Activated T-helper 1 cell treated with Interleukin-2 at 50 U/mL for 16 hours (primary cell): ENCODE data around the gene LRMDA.
"Not testable (repeated sequence)": the region's sequence is repeated elsewhere in the genome, so short reads cannot be mapped to it uniquely, and the experiment has no call there.

Experiments
- DNase-seq: peaks from one replicate; pipeline ENCODE4 v3.0.0-alpha.2; 2020; ENCODE audit warnings: low read depth

Gene LRMDA

DNA sequence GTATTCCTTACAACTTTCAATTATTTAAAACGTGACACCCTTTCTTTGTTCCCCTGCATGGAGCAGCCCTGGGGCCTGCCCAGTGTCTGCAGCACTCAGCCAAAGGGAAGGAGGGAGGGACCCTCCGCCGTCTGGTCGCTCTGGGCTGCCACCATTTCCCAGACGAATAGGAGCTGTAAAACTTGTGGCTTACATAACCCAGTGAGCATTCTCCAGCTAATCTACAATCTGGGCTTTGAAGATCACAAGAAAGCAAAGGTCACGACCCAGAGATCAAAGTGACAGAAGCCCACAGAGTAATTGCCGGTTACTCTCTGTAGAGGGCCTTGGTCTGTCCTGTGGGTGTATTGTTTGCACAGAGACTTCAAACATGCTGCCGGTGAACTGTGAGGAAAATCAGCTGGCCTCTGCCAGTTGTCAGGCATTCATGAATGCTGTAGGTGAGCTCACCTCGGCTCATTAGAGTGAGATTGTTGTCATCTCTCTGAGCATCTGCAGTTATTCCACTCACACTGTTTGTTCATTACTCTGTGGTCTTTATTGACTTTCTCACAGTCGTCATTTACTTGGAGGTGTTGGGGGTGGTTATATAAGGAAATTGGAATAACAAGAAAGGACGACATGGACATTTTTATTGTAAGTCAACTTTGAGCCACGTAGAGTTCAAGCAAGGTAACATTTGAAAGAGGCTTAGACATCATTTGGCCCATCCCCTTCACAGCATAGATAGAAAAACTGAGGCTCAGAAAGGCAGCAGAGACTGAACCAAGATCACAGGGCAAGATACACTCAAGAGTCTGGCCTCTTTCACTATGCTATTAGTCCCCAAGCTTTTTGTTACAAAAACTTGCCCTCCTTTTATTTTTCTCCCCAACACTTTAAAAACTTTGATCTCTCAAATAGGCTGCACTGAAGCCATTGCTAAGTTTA, 619.8 kb downstream of the LRMDA start:
- DNase-seq, result no peak

DNA sequence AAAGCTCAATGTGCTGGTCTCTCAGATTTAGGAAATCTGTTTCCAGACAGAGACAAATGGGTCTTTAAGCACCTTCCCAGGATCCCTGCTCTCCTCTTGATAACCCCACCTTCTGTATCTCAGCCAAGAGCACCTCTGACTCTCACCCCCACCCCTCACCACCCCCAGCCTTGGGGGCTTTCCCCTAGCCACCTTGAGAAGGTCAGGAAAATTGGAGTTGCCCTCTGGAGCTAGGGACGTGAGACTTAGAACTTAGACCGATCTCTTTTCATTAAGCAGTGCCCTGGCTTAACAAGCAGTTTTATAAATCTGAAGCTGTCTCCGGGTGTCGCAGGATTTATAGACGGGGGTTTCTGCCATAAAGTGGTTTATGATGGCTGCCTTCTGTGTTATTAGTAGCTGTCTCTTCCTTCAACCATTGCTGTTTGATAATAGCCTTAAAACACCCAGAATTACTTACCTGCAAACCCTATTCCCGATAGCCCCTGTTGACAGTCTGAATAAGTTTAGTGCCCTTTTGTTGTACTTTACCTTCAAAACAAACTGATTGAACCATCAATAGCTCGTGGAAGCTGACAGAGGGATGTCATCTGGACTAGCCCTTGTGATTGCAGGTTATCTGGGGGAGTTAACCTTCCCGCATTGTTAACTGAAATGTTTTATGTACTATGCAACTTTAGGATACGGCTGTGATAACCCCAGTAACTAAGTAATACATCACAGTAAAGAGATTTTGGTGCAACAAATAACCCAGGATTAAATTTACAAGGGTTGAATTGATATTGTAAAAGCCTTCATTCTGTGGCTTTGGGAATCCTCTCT, 621.5 kb downstream of the LRMDA start:
- DNase-seq, result no peak

DNA sequence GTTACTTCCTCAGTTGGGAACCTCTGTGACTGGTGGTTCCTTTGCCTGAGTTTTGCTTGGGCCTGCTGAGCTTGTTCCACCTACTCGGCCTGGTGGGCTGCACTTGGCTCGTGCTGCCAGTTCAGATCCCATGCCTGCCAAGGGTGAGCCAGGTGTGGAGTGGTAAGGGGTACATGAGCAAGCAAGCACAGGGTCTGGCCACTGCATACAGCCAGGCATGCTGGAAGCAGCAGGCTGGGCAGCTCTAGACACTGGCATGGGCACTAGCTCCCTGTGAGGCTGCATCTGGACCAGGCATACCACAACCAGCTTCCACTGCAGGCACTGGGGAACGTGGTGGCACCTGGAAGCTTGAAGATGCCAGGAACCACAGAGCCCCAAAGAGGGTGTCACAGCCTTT, 624.0 kb downstream of the LRMDA start:
- DNase-seq, result no peak

GRCh38 chr10:76055963-76056362, 624.5 kb downstream of the LRMDA start:
- no peak for DNase-seq

DNA sequence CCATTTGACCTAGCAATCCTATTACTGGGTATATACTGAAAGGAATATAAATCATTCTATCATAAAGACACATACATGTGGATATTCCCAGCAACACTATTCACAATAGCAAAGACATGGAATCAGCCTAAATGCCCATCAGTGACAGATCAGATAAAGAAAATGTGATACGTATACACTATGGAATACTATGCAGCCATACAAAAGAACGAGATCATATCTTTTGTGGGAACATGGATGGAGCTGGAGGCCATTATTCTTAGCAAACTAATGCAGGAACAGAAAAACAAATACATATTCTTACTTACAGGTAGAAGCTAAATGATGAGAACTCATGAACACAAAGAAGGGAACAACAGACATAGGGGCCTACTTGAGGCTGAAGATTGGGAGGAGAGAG, 629.6 kb downstream of the LRMDA start:
- not testable (repeated sequence) for DNase-seq

- DNase-seq, result no peak
Measured at GRCh38 chr10:76066457-76066856, 635.0 kb downstream of the LRMDA start.

GRCh38 chr10:76067447-76067846, 636.0 kb downstream of the LRMDA start:
- DNase-seq, result no peak

GRCh38 chr10:76068856-76069255, 637.4 kb downstream of the LRMDA start:
- DNase-seq, result no peak

- no peak for DNase-seq
Measured at GRCh38 chr10:76070916-76071315, 639.5 kb downstream of the LRMDA start.

DNA sequence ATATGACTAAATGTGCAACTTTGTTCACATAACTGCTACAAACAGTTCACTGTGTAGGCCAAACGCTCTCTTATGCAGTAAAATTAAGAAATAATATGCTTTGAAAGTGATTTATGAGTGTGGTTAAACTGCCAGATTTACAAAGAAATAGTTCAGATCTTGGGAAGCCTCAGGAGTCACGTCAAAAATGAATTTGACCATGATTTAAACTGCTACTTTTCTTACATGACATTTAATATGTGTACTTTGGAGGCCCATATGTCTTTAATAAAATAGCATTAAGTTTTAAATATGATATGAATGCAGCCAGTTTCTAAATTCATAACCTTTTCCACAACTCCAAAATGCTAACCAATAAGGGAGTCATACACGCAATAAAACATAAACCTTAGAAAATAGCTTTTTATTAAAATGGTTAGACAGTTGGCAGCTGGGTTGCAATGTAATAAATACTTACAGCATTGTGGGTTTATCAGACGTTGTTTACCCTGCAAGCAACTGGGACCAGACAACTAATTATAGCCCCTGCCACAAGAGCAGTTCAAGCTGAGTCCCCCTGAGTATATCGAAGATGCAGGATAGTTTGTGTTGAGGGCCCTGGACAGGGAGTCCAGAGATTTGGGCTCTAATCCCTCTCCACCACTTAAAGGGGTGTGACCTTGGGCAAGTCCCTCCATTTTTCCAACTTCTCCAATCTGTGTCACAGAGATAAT, 640.4 kb downstream of the LRMDA start:
- DNase-seq, result no peak

DNA sequence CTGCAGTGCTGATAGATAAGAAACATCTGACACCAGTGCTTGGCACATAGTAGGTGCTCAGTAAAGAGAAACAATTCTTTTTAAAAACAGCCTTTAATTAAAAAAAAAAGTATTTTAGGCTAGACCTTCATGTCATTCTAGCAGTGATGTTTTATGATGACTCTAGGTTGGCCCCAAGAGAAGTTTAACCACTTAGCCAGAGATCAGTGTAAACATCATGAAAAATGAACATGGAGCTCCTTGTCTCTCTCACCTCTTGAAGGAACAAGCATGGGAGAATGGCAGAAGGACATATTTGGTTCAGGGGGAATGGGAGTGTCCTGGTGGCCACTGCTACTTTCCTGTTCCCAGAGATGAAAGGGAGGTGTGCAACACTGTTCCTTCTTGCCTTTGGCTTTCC, 641.0 kb downstream of the LRMDA start:
- no peak for DNase-seq

- no peak for DNase-seq
Measured at GRCh38 chr10:76073524-76073923, 642.1 kb downstream of the LRMDA start.

- no peak for DNase-seq
Measured at GRCh38 chr10:76074659-76075058, 643.2 kb downstream of the LRMDA start.

DNA sequence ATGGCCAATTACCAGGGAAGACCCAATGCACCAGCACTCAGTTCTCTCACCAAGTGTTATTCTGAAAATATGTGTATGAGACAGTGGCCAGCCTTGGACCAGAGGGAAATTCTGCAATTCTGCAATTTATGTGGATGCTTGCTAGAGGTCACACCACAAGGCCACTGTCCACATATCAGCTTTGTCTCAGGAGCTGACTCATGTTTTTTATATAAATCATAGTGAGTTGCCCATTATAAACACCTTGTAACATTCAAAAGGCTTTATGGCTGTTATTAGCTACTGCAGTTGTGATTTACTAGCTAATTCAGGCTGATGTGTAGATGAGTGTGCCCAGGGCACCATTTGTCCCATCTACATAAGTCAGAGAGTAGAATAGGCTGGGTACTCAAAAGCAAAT, 649.0 kb downstream of the LRMDA start:
- DNase-seq, result no peak

DNA sequence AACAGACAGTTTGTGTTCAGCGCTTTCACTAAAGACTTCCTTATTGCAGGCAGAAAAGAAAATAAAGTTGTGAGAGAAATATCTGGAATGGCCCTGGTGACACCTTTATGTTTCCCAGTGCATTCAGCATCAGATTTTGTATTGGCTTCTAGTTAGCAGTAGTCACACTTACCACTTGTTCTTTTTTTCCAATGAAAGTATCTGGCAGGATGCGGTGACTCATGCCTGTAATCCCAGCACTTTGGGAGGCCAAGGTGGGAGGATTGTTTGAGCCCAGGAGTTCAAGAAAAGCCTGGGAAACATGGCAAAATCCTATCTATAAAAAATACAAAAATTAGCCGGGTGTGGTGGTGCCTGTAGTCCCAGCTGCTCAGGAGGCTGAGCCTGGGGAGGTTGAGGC, 649.6 kb downstream of the LRMDA start:
- DNase-seq, result no peak

DNA sequence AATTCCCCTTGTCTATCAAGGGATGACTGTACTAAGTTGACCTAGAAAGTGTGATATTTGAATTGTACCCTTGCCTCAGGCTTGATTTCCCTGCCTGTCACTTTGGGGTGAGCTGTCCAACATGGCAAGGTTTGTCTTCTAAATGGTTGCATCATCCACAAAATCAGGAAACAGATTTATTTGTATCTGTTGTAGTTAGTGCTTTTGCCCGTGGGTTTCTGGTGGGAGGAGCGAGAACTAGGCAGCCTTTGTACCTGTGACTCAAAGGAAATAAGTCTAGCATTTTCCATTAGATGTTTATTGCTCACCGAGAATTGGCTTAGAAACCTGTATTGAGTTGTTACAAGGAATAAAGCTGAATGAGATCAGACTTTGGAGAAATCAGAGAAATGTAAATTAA, 650.8 kb downstream of the LRMDA start:
- no peak for DNase-seq

DNA sequence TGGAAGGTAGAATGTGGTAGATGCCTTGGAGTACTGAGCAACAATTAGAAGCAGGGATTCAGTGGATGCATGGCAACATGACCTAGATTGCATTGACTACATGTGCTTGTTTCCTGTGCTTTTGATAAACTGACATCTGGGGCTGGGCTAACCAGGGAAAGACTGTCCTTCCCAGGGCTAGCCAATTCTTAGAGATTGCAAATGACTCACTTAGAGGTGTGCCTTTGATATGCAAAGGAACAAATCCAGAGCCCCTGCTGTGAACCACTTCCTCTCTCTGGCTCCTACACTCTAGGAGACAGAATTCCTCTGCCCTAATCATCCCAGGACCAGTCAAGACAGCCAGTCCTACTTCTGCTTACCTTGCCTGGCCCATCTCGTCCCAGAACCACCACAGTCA, 651.5 kb downstream of the LRMDA start:
- DNase-seq, result no peak

DNA sequence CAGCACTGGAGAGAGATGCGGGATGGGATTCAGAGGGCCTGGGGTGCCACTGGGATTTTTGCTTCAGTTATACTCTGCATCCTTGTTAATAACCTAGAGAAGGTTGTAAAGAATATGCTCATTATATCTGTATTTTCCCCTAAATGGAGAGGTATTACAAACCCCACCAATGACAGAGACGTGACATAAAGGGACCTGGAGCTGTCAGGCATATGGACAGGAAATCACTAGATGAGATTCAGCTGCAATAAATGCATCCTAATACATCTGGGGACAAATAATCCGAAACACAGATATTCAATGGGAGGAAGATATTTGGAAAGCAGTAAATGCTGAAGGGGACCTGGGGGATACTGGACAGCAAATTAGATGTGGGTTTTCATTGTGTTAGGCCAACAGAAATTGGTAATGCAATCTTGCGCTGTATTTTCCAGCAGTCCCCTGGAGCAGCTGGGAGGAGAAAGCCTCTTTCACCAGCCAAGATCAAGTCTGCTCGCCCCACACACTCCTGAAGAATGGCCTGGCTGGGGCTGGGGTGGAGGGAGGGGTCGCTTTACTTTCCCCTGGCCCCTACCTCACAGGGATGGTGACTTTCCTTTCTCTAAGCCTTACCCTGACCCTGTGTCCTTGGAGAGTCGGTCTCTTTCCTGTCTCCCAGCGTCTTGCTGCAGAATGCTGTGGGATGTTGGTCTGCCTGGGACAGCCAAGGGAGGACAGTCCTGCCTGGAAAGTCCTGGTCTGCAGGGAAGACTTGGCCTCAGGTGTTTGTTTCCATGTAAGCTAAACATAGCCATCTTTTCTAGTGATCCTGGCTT, 653.8 kb downstream of the LRMDA start:
- no peak for DNase-seq

- DNase-seq, result no peak
Measured at GRCh38 chr10:76085817-76086167, 654.4 kb downstream of the LRMDA start.

DNA sequence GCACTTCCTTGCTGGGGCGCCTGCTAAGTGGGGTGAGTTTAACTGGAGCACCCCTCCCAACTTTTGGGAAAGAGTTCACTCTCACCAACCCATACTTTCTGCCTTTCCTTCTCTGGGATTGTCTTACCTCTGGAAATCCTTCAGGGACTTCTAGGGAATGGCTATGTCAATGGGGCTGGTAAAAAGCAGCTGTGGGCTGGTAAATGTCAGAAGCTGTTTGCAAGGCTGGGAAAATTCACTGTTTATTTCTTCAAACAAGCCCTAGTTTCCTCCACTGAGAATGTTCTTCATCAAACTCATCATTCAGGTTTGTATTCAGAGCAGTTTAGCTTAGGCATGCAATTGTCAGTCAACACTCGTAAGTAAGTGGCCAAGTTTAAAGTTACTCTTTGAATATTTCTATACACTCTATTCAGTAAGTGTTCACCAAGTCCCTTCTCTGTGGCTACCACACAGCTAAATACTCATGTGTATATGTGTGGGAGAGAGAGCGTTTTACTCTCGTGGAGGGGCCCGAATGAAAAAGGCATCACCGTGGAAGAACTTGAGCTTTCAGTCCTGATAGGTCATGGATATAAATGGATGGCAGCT, 654.8 kb downstream of the LRMDA start:
- DNase-seq, result no peak
